Chondrocyte (in vitro differentiated cells): Measurements from ENCODE around the gene SETBP1. TPM values are rescaled to one million over a fixed set of nuclear protein-coding genes. Genes with fewer than 3 reads are reported as not detected.

Source experiments
- DNase-seq: peaks from one replicate; pipeline ENCODE4 v3.0.0; 2021; ENCODE audit warnings: mixed read lengths, low spot score
- H3K27ac Mint-ChIP-seq: one replicate; pipeline ENCODE4 v1.8.0; 2021; ENCODE audit warnings: mild to moderate bottlenecking, moderate library complexity, mixed read lengths; ENCODE audit not compliant: unreplicated experiment
- H3K27me3 Mint-ChIP-seq: 2 replicates; pipeline ENCODE4 v1.8.0; 2021; ENCODE audit warnings: low read depth, mixed read lengths
- H3K36me3 Mint-ChIP-seq: 2 replicates; pipeline ENCODE4 v1.8.0; 2021; ENCODE audit warnings: low read depth, mixed read lengths
- H3K4me1 Mint-ChIP-seq: 2 replicates; pipeline ENCODE4 v1.8.0; 2021; ENCODE audit warnings: low read depth, mild to moderate bottlenecking, mixed read lengths
- H3K4me3 Mint-ChIP-seq: one replicate; pipeline ENCODE4 v1.8.0; 2021; ENCODE audit warnings: mild to moderate bottlenecking, moderate library complexity, mixed read lengths; ENCODE audit not compliant: unreplicated experiment
- H3K9me3 Mint-ChIP-seq: 2 replicates; pipeline ENCODE4 v1.8.0; 2021; ENCODE audit warnings: low read depth, mixed read lengths
- total RNA-seq: library from RNA; stranded (reverse); gene quantifications from 3 replicates; pipeline ENCODE4 v1.2.1, GENCODE V29; 2021
- TF ChIP-seq, protein P1 (sequence below): fragments of 200-600 bp; sonication (generic); IDR thresholded peaks from 2 replicates; pipeline ENCODE4 v1.5.0; 2021; ENCODE audit warnings: antibody characterized with exemption, mild to moderate bottlenecking, moderate library complexity

The SETBP1 gene
- total RNA-seq, 1 donor from 2014 or later: 29.3 TPM

DNA sequence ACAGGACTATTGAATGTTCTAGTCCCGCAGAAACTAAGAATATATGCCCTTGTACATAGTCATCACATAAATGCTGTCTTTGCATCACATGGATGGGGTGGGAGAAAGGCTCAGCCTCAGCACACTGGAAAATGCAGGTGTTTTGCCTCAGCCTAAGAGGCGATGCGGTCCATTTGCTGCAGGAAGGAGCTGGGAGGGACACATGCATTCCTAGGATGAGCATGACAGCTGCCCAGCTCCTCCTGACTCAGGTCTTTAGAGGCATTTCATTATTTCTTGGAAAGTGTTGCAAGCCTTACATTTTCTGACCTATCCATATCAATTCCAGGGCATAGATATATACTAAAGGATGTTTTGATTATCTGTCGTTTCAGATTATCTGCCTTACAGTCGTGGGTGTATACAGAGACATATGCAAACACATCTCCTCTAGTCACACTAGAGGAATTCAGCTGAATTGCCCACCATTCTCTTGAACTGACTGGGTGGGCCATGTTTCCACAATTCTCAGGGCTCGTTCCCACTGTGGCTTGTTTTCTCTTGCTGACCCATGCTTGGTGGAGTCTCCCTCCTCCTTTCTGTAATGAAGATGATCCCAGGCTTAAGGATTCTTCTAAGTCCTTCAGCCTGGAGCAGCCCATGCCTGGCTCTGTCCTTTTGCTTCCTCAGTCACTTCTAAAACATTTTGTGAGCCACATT is 156.9 kb downstream of the SETBP1 start:
- no peak overlapping the region for H3K4me3 Mint-ChIP-seq
- H3K9me3 Mint-ChIP-seq: no peaks in the 10 kb centered on the region
- TF ChIP-seq, protein P1, sequence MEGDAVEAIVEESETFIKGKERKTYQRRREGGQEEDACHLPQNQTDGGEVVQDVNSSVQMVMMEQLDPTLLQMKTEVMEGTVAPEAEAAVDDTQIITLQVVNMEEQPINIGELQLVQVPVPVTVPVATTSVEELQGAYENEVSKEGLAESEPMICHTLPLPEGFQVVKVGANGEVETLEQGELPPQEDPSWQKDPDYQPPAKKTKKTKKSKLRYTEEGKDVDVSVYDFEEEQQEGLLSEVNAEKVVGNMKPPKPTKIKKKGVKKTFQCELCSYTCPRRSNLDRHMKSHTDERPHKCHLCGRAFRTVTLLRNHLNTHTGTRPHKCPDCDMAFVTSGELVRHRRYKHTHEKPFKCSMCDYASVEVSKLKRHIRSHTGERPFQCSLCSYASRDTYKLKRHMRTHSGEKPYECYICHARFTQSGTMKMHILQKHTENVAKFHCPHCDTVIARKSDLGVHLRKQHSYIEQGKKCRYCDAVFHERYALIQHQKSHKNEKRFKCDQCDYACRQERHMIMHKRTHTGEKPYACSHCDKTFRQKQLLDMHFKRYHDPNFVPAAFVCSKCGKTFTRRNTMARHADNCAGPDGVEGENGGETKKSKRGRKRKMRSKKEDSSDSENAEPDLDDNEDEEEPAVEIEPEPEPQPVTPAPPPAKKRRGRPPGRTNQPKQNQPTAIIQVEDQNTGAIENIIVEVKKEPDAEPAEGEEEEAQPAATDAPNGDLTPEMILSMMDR: no peak
- H3K36me3 Mint-ChIP-seq: no peaks in the 10 kb centered on the region
- H3K27me3 Mint-ChIP-seq: no peaks in the 10 kb centered on the region
- no peak overlapping the region for H3K27ac Mint-ChIP-seq
- DNase-seq: no peak
- peaks cover 52% of the 10 kb centered on the region for H3K4me1 Mint-ChIP-seq

DNA sequence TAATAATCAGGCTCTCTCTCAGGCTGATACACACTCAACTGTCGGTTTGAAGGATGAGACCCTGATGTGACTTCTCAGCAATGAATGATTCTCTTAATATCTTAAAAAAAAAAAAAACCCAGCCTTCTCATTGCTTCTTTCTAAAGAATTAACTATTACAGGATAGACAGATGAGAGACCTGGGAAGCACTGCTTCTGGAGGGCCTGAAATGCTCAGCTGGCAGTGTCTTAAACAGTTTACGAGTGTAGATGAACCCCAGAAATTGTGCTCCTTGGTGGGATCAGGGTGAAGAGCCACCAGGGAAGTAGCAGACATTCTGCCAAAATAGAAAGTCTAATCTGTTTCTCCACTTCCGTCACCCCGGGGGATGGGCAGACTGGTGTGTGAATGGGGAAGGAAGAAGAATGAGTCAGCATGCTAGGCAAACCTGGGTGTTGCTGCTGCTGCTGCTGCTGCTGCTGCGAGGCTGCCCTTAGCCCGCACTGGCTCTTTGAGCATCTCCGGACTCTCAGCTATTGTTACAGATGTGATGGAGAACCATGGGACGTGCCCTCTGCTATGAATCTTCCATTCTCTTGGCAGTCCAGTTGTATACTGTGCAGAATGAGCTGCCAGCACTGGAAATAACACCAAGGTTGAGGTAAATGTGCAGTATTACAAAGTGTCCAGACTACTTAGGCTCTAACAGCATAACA is 158.4 kb downstream of the SETBP1 start:
- no peaks in the 10 kb centered on the region for H3K36me3 Mint-ChIP-seq
- H3K4me3 Mint-ChIP-seq: no peak overlapping the region
- no peaks in the 10 kb centered on the region for H3K27me3 Mint-ChIP-seq
- peaks cover 52% of the 10 kb centered on the region for H3K4me1 Mint-ChIP-seq
- TF ChIP-seq, protein P1: no peak
- no peaks in the 10 kb centered on the region for H3K9me3 Mint-ChIP-seq
- no peak for DNase-seq
- peak overlapping the region; percentile 71 for H3K27ac Mint-ChIP-seq

DNA sequence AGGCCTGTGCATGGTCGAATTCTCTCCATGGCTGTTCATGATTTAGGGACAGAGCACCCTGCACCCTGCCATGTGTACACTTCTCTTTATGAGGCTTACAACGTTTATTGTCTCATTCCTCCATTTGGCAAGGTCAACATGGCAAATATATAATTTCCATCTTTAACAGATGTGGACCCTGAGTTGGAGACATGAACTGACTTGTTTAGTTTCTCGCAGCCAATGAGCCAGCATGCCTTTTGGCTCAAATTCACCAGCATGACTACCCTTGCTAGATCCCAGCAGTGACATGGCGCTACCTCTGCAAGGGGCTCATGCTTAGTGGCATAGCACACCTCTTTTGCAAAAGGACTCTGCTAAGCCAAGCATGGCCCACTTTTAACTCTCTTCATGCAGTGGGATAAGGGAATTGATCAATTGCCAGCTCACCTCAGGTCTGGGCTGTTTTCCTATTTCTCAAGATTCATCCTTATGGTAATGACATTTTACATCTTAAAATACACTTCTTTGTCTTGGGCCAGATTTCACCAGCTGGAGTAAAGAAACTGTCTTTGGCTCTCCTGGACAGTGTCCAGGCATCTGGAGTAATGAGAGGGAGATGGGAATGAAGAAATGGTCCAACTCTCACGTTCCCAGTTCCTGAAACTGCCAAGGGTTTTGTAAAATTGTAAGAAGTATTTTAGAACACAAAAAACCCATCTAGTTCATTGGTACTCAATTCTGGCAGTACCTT is 159.5 kb downstream of the SETBP1 start:
- H3K9me3 Mint-ChIP-seq: no peaks in the 10 kb centered on the region
- TF ChIP-seq, protein P1: no peak
- DNase-seq: no peak
- H3K27ac Mint-ChIP-seq: no peak overlapping the region
- no peak overlapping the region for H3K4me3 Mint-ChIP-seq
- peaks cover 2% of the 10 kb centered on the region for H3K36me3 Mint-ChIP-seq
- H3K4me1 Mint-ChIP-seq: peaks cover 41% of the 10 kb centered on the region
- no peaks in the 10 kb centered on the region for H3K27me3 Mint-ChIP-seq

DNA sequence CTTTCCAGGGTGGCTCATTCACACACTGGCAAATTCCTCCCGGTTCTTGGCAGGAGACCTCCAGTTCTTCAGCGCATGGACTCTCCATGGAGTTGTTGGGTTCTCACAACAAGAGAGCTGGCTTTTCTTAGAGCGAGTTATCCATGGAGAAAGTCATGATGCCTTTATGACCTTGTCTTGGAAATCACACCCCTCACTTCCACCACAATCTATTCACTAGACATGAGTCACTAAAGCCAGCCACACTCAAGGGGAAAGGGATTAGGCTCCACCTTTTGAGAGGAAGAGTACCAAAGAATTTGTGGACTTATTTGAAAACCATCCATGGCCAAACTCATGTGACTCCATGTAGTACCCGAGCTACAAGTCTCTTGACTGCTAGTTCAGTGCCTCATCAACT is 160.5 kb downstream of the SETBP1 start:
- H3K36me3 Mint-ChIP-seq: peaks cover 2% of the 10 kb centered on the region
- H3K27me3 Mint-ChIP-seq: no peaks in the 10 kb centered on the region
- TF ChIP-seq, protein P1: no peak
- DNase-seq: no peak
- H3K4me1 Mint-ChIP-seq: peaks cover 33% of the 10 kb centered on the region
- H3K4me3 Mint-ChIP-seq: no peak overlapping the region
- H3K27ac Mint-ChIP-seq: no peak overlapping the region
- no peaks in the 10 kb centered on the region for H3K9me3 Mint-ChIP-seq

DNA sequence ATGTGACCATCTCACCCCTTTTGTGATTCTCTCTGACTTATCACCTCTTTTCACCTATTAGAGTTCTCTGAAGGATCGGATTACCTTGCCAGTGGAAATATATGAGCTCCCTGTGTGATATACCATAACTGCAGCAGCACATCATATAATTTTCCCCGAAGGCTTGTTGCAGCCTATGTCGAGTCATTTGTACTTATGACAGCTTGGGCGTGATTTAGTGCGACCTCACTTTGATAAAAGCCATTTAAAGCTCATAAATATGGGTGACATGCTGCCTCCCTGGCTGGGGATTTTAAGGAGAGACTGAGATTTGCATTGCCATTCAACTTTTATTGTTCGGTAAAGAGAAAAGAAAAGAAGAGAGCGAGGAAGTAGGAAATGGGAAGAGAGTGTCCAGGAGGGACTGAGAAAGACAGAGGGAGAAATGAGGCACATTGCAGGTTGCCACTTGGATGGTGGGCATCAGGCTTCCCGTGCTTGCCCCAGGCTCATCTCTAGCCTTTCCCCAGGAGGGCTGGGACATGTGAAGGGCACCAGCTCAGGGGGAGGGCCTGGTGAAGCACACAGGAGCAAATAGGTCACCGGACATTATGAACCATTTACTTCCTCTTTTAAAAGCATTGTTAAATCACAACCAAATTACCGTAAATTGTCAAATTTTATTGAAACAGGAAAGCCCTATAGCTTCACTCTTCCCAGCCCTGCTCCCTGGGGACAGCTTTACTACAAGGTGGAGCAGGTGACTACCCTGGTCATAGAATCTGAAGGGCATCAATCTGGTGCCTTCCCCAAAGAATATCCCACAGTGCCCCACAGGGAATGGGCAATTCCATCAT is 161.3 kb downstream of the SETBP1 start:
- no peaks in the 10 kb centered on the region for H3K9me3 Mint-ChIP-seq
- no peak overlapping the region for H3K27ac Mint-ChIP-seq
- peaks cover 2% of the 10 kb centered on the region for H3K36me3 Mint-ChIP-seq
- peaks cover 25% of the 10 kb centered on the region for H3K4me1 Mint-ChIP-seq
- TF ChIP-seq, protein P1: no peak
- H3K4me3 Mint-ChIP-seq: no peak overlapping the region
- no peaks in the 10 kb centered on the region for H3K27me3 Mint-ChIP-seq
- no peak for DNase-seq
